Activated CD8-positive, alpha-beta memory T cell treated with anti-CD3 and anti-CD28 coated beads for 24 hours (primary cell): ENCODE results near the gene ADAMTS6.
"Not testable (repeated sequence)": the region's sequence is repeated elsewhere in the genome, so short reads cannot be mapped to it uniquely, and the experiment has no call there.

Source experiments
- DNase-seq: peaks from one replicate; pipeline ENCODE4 v3.0.0-alpha.2; 2020

ADAMTS6 gene

GRCh38 chr5:65474130-65474711 is 7.5 kb downstream of the ADAMTS6 start:
- no peak for DNase-seq

GRCh38 chr5:65468633-65469032 is 13.1 kb downstream of the ADAMTS6 start:
- no peak for DNase-seq

- no peak for DNase-seq
These were observed 19.5 kb downstream of the ADAMTS6 start for GRCh38 chr5:65462139-65462705.

- no peak for DNase-seq
These were observed 20.2 kb downstream of the ADAMTS6 start for GRCh38 chr5:65461490-65461889.

GRCh38 chr5:65459995-65460394 is 21.7 kb downstream of the ADAMTS6 start:
- no peak for DNase-seq

GRCh38 chr5:65455064-65455463 is 26.7 kb downstream of the ADAMTS6 start:
- no peak for DNase-seq

- DNase-seq, result no peak
These were observed 30.3 kb downstream of the ADAMTS6 start for GRCh38 chr5:65451436-65451835.

- no peak for DNase-seq
These were observed 35.0 kb downstream of the ADAMTS6 start for GRCh38 chr5:65446682-65447081.

- no peak for DNase-seq
These were observed 39.9 kb downstream of the ADAMTS6 start for GRCh38 chr5:65441800-65442199.

GRCh38 chr5:65440456-65440855 is 41.3 kb downstream of the ADAMTS6 start:
- DNase-seq, result no peak

- no peak for DNase-seq
These were observed 47.6 kb downstream of the ADAMTS6 start for GRCh38 chr5:65434122-65434521.

- no peak for DNase-seq
These were observed 55.1 kb downstream of the ADAMTS6 start for GRCh38 chr5:65426656-65427055.

- DNase-seq, result no peak
These were observed 58.1 kb downstream of the ADAMTS6 start for GRCh38 chr5:65423623-65424022.

GRCh38 chr5:65418661-65419060 is 63.1 kb downstream of the ADAMTS6 start:
- DNase-seq, result no peak

GRCh38 chr5:65413822-65414221 is 67.9 kb downstream of the ADAMTS6 start:
- DNase-seq, result no peak

GRCh38 chr5:65412842-65413241 is 68.9 kb downstream of the ADAMTS6 start:
- DNase-seq, result no peak

GRCh38 chr5:65411356-65411755 is 70.4 kb downstream of the ADAMTS6 start:
- DNase-seq, result no peak

GRCh38 chr5:65395526-65396155 is 86.1 kb downstream of the ADAMTS6 start:
- no peak for DNase-seq

GRCh38 chr5:65394087-65394486 is 87.6 kb downstream of the ADAMTS6 start:
- no peak for DNase-seq

- no peak for DNase-seq
These were observed 90.1 kb downstream of the ADAMTS6 start for GRCh38 chr5:65391591-65391990.

- DNase-seq, result no peak
These were observed 91.5 kb downstream of the ADAMTS6 start for GRCh38 chr5:65390208-65390607.

GRCh38 chr5:65383859-65384258 is 97.9 kb downstream of the ADAMTS6 start:
- DNase-seq, result no peak

- DNase-seq, result no peak
These were observed 99.1 kb downstream of the ADAMTS6 start for GRCh38 chr5:65382582-65382981.

- DNase-seq, result not testable (repeated sequence)
These were observed 111.2 kb downstream of the ADAMTS6 start for GRCh38 chr5:65370505-65370904.

GRCh38 chr5:65366655-65367054 is 115.1 kb downstream of the ADAMTS6 start:
- DNase-seq, result no peak
